GM21529 (cell line): ENCODE data around the gene OSBP2.

Experiments used
- ATAC-seq: cut with Tn5 transposase; IDR thresholded peaks from one replicate; pipeline ENCODE4 v1.9.1; 2021; ENCODE audit not compliant: unreplicated experiment

The OSBP2 gene

DNA sequence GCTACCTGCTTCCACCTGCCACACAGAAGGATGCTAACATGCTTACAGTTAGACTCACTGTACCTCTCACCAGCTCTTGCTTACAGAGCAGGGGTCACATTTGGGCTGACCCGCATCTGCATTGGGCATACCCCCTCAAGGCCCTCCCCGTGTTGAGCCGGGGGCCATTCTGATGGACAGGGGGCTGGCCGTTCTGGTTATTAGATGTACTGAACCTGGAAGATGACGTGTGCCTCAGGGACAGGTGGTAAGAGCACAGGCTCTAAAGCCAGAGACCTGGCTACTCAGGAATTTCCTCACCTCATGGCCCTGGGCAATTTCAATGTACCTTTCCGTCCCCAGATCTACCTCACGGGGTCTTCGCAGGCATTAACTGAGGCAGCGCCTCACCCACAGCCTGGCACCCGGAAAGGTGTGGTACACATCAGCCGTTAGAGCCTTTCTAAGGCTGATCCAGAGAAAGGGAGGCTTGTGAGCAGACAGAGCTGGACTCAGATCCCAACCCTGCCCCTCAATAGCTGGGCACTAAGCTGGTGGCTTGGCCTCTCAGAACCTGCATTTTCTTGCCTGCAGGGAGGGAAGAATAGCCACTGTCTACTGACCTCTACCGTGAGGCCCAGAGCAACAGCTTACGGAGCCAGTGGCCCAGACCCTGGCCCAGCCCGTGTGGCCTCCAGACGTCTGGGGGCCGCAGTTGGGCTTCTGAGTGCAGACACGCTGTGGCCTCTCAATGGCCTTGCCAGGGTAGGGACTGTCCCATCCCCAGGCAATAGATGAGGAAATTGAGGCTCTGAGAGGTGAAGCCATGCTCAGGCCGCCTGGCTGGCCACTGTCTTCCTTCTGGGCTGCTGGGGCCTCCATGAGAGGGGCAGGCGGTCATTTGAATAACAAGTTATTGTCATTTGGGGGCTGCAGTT, 173.3 kb downstream of the OSBP2 start:
- ATAC-seq: no peak

DNA sequence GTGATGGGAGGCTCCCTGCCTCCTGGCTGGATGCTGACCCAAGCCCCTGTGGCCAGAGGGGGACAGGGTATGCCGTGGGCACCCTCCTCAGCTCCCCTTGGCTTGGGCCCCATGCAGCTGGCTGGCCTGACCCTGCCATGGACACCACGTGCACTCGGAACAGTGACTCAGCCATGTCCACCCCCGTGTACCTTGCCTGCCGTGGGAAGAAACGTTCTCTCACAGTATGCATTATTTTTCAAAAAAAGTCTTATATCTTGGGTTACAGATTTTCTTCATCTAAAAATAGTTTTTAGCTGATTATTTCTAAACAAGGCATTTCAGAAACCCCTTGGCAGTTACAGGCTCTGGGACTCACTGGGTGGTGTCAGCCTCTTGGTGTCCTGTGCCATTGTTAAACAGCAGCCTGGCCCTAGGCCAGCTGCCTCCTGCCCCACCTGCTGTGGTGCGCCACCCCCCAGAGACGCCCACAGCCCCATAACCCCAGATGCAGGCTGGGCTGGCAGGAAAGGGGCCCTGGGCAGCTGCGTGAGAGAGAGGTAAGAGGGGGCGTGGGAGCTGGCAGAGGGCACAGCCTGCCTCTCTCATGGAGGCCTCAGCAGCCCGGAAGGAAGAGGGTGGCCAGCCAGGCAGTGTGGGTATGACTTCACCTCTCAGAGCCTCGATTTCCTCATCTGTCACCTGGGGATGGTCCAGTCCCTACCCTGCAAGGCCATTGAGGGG, 174.2 kb downstream of the OSBP2 start:
- no peak for ATAC-seq

DNA sequence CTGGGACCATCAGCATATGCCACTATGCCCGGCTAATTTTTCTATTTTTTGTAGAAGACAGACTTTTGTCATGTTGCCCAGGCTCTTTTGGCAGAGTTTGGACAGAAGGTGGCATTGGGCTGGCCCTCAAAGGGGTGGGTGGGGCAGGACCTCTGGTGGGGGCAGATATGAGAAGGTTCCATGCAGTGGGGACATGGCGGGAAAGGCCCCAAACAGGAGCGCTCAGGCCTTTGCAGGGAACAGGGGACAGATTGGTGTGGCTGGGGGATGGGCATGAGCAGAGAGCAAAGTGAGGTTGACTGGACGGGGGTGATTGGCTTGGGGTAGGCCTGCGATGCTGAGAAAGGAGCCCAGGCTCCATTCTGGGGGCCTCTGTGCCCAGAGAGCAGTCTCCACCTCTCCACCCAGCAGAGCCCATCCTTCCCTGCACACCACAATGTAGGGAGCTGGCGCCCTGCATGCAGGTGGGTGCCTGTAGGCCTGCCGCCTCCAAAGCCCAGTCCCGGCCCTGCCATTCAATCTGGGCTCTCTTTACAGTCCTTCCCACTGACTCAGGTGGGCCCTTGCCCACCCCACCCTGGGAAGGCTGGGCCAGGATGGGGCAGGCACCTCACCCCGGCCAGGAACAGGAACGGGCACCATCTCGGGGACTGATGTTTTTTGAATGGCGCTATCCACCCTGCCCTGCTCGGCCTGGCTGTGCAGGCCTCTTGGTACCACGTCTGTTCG, 175.2 kb downstream of the OSBP2 start:
- ATAC-seq: no peak

DNA sequence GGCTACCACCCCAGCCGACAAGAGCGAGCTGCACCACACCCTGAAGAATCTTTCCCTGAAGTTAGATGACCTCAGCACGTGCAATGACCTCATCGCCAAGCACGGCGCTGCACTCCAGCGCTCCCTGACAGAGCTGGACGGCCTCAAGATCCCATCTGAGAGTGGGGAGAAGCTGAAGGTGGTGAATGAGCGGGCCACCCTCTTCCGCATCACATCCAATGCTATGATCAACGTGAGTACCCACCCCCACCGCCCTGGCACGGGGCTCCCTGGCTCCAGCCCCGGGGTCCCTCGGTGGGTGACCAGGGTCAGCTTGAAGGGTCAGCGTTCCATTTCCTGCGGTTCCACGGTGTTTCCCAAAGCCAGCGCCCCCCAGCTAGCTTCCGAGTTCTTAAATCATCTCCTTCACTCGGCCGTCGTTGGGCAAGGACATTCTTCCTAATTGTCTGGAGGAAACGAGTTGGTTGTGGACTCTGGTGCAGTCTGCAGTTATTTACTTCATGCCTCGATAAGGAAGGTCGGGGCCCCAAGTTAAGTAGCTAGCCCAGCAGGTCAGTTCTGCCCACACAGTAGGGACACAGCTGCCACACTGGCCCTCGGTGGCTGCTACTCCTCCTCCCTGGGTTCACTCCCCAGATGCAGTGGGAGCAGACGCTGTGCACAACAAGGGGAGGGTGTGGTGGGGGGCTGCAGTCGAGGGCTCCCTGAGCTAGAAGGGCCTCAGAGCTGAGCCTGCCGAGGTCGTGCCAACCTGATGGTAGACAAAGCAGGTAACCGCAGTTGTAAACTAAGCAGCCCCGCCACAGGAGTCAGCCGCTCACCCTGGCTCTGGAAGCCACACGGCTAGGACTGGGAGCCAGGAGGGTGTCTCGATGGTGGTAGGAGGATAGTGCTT, 176.0 kb downstream of the OSBP2 start:
- no peak for ATAC-seq

DNA sequence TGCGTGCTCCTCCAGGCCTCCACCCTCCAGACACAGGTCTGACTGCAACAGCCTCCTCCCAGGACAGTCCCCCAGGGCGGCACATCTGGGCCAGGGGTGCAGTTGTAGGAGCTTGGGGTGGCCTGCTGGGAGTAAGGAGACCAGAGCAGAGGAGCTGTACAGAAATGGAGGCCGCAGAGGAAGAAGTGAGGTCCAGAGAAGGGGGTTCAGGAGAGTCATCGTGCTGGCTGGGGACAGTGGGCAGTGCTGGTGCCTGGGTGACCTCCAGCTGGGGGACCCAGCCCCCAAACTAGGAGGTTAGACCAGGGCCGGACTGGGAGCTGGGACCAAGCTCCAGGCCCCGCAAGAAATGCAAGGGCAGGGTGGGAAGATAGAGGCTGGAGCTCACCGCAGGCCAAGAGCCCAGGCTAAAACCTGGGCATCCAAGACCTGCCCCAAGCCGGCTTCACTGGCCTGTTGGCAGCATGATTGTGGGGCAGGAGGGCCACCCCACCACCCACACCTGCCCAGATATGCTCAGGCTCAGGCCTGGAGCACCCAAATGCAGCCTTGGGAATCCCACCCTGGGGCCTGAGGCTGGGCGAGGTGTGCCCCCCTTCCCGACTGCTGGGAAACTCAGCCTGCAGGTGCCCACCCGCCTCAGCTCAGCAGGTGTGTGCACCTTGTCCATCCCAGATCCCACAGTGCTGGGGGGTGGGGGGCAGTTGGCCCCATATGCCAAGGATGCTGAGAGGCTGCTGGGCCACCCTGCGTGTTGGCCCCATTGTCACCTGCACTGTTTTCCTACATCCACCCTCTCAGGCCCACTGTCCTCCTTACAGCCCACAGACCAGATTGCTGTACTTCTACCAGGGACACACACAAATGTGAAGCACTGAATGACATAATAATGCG, 177.0 kb downstream of the OSBP2 start:
- ATAC-seq: no peak

DNA sequence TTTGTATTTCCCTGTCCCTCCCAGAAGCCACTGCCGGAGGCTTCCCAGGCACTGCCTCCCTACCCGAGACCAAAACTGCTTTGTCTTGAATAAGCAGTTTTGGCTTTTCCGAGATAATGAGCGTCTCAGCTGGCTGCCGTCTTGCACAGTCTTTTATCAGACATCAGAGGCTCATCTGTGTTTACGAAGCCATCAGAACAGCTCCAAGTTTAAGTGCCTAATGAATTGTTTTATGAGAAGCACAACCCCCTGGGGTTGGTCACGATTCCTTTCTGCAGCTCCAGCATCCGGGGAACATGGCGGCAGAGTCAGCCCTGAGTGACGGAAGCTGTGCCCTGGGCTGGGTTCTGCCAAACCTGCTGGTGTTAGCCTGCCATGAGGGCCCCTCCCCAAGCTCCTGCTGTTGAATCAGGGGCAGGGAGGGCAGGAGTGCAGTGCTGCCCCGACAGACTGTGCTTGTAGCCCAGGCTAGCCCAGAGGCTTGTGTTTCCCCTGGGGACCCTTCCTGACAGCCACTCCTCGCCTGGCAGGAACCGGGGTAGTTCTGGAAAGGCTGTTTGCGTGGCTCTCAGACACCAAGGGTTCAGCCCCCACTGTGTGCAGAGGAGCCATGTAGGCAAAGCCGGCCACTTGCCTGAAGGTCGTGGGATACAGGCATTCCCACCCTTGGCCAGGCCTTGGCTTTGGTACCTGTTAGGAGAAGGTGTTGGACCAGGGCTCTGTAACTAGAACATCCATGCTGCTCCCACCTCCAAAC, 177.8 kb downstream of the OSBP2 start:
- ATAC-seq: no peak

DNA sequence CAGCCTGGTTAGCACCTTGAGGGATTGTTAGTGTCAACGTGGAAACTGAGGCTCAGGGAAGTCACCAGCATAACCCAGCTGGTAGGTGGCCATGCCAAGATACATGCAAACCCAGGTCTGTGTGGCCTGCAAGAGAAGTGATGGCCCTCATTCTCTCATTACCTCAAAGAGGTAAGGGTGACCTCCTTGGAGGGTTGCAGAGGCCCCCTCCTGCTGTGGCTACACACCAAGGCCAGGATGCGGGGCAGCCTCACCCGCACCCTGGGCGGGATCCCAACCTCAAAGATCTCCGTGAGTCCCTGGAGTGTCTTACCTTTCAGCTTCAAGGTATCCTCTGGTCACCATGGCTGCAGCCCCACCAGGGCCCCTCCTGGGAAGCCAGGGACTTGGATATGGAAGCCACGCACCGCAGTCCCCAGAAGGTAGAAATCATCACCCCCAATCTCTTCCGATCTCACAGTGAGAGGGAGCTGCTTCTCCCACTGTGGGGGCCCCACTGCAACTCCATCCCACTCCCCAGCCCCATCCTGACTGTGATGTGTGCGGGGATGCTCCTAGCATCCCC, 178.5 kb downstream of the OSBP2 start:
- ATAC-seq: no peak

DNA sequence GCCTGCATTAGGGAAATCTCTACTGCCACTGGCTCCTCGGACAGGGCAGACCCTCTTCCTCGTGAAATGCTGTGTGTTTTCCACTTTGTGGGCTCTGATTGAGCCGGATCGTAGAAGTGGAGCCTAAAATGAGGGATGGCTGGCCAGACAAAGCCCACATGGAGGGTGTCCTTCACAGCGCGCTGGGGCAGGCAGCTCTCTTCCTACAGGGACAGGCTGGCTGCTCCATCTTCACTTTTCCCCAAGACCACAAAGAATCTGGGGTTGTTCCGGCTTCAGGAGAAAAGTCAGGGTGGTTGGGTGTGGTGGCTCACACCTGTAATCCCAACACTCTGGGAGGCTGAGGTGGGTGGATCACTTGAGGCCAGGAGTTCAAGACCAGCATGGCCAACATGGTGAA, 179.0 kb downstream of the OSBP2 start:
- ATAC-seq: no peak

DNA sequence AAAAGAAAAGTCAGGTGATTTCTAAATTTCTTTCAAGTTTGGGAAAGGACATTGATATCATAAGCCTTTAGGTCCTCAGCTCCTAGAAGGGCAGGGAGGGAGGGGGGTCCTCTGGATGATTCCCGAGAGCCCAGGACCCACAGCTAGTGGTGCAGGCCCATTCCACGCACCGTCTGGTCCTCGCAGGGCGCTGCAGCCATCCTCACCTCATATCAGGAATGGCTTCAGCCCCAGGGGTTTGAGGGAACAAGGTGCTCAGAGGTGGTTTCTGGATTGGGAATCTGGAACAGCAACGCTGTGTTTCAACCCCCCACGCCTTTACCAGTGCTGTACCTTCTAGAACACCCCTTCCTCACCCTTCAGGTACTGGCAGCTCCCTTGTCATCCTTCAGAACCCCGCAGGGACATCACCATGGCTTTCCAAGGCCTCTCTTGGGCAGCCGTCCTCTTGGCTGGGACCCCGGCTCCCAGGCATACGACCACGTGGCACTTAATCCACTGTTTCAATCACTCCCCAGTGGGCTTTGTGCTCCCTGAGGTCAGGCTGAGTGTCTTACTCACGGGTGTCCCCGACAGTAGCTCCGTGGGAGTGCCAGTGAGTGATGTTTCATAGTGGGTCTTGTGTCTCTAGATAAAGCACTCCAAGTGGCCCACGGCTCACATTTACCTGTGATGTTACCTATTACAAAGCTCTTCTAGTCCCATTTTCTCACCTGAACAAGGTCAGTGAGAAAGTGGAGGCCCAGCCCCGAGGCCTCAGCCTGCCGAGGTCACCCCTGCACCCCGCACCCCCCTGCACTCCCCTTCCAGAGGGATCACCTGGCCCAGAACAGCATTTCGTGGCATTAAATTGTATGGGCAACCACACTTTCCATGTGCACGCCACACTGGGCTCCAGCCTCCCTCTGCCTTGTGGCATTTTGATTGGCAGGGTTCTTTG, 180.0 kb downstream of the OSBP2 start:
- no peak for ATAC-seq

DNA sequence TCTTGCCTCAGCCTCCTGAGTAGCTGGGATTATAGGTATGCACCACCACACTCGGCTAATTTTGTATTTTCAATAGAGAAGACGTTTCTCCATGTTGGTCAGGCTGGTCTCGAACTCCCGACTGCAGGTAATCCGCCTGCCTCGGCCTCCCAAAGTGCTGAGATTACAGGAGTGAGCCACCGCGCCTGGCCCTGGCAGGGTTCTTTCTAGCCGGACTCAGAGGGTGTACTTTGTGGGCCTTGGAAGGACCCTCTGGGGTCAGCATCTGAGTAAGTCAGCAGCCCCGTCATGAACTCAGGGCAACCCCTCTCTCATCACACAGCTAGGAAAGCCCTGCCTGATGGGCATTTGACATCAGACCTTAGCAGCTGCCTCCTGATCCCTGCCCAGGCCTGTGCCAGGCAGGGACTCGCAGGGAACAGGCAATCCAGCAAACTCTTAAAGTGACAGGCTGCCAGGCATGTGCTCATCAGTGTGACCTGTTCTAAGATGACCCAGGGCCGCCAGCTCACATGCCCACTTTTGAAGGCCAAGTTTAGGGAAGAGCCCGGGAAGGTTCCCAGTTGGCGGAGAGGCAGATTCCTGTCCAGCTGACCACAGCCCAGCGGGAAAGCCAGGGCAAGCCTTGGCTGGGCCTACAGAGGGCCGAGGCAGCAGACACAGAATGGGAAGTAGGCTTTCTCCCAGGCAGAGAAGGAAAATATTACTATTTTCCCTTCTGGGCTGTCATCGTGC, 181.0 kb downstream of the OSBP2 start:
- ATAC-seq: no peak

DNA sequence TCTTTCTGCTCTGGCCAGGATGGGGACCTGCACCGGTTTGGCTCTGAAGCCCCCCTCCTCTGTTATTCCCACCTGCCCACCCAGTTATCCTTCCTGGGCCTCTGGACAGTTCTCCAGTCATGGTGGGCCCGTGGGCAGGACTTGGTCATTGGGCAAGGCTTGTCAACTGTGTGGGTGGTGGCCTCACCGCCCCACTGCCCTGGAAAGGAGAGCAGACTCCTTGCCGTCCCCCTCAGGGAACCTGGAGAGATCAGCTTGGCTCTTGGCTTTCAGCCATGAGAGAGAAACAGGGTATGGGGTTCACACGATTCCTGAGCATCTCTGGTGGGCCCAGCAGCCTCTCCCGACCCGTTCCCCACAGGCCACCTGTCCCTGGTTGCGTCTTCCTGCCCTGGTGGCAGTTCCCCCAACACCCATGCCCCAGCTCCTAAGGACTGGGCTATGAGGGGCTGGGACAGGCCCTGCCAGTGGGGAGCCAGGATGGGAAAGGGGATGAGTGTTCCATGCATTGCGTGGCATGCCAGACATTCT, 181.6 kb downstream of the OSBP2 start:
- ATAC-seq: no peak

DNA sequence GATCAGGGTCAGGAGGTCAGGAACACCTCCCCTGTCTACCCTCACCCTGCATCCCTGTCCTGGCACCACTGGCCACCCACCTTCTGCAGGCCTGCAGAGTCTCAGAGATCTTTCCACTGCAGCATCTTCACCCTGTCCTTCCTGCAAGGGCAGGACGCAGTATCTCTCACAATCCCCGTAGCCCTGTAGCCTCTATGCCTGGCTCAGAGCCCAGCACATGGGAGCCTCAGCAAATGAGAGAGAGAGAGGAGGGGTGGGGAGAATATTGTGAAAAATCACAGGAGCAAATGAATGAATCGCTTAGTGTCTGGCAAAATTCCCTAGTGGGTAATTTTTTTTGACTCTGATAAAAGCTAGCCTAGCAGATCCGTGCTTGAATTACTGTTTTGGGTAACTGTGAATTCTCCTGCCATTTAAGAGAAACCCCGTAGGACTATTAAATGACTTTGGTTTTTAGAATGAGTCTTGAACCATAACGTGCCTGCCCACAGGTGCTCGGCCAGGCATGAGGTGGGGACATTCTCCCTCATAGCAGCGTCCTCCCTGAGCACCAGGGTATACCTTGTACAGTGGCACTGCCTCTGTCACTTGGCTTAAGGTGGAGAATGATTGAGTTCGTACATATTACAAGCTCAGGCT, 182.4 kb downstream of the OSBP2 start:
- no peak for ATAC-seq

DNA sequence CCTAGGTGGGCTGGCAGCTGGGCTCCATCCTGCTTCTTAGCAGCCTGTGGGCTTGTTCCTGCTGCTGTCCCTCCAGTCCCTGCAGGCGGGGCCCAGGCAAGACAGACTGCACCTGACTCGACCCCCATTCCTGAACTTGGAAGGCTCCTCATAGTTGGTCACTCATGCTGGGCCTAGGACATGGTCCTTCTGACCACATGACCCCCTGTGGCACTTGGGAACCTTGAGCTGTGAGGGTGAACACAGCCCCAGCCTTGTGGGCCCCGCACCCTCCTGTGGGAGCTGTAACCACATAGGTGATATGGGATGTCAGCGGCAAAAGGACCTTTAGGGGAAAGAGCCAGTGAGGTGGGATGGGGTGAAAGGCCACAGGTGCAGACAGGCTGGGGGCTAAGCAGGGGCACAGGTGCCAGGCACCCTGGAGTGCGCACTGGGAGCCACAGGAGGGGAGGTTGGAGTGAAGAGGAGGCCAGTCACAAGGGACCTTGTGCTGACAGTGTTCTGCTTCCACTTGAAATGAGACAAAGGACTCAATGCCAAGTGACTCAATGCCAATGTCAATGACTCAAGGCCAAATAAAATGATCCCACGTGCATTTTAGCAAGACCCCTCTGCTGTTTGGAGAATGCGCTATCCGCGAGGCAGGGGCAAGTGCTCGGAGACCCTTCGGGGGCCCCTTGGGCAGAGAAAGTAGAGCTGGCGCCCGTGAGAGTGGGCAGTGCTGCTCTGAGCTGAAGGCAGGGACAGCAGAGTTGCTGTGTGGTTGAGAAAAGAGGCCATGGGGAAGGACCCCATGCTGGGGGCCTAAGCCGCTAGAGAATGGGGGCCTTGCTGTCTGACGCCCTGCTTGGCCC, 183.2 kb downstream of the OSBP2 start:
- no peak for ATAC-seq

DNA sequence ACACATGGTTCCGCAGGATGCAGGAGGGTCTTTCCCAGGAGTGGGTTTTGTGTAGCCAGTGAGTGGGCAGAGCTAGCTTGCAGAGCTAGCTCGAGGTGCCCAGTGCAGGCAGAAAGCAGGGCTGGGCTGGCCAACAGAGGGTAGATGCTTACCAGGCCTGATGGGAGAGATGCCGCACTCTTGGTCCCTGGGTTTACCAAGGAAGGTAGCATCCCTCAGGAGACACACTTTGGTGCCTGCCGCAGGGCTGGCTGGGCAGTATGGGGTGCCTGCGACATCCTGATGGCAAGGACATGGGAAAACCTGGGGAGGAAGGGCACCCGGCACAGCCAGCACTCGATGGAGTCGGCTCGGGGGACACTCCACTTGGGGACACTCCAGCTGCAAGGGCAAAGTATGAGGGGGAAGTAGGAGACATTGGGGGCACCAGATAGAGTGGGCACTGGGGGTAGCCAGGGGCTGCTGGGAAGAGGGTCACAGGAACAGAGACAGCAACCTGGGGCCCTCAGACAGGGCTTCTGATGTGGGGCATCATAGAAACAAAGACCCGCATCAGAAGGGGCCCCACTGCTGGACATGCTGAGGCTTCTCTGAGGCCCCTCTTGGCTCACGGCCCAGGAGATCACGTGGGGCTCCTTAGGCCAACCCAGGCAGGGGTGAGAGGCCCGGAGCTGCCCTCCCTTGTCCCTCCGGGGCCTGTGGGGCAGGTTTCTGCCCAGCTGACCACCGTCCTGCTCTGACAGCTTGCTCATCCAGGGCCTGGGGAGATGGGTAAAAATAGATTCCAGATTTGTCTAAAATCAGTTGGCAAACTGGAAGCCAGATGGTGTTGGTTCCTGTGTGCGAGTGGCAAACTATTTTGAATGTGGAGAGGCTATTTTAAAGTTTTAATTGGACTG, 184.1 kb downstream of the OSBP2 start:
- ATAC-seq: no peak
